OCI-LY1 (cell line): Measurements from ENCODE around the gene MRTFA.

ENCODE experiments used
- CTCF ChIP-seq: fragments of 200-600 bp; sonication (generic), shearing (Covaris generic); IDR thresholded peaks from 2 replicates; pipeline ENCODE4 v1.5.1; 2017; ENCODE audit warnings: mild to moderate bottlenecking, antibody characterized with exemption, low read length, moderate library complexity, mixed read lengths
- EZH2 ChIP-seq: fragments of 200-600 bp; sonication (generic), shearing (Covaris generic); IDR thresholded peaks from 2 replicates; pipeline ENCODE4 v1.8.0; 2017; ENCODE audit warnings: borderline replicate concordance, mixed run types, mild to moderate bottlenecking, antibody characterized with exemption, low read length, moderate library complexity, mixed read lengths

- TF ChIP-seq CTCF (no peak), EZH2 (no peak)
Observed at GRCh38 chr22:40626851-40627250, 9.7 kb downstream of the MRTFA start.
